WTC11 (cell line): ENCODE data around the gene CIRBP. TPM values are rescaled to one million over a fixed set of nuclear protein-coding genes. Genes with fewer than 3 reads are reported as not detected.

Experiments
- ATAC-seq: fragments of 200-7000 bp; cut with Tn5 transposase; 2 replicates; pipeline ENCODE4 v1.10.0; 2021; ENCODE audit warnings: mild to moderate bottlenecking, moderate library complexity
- CTCF ChIA-PET: fragments of 300-600 bp; sonication (Branson Sonifier 250); formaldehyde crosslinking; loops from one replicate; lab custom pipeline; 2021; ENCODE audit warnings: antibody characterized with exemption; lab: Charles Lee
- POLR2A ChIA-PET: fragments of 350-600 bp; sonication (Branson Sonifier 250); formaldehyde crosslinking; loops from one replicate; lab custom pipeline; 2021; ENCODE audit warnings: antibody characterized with exemption; lab: Charles Lee
- DNase-seq: peaks from one replicate; pipeline ENCODE4 v3.0.0; 2021; ENCODE audit warnings: low spot score
- H3K27ac Mint-ChIP-seq: 2 replicates; pipeline ENCODE4 v1.8.0; 2021; ENCODE audit warnings: mixed read lengths
- H3K27me3 Mint-ChIP-seq: 2 replicates; pipeline ENCODE4 v1.8.0; 2021; ENCODE audit warnings: low read depth, mild to moderate bottlenecking, moderate library complexity, mixed read lengths
- H3K36me3 Mint-ChIP-seq: 2 replicates; pipeline ENCODE4 v1.8.0; 2021; ENCODE audit warnings: mixed read lengths
- H3K4me1 Mint-ChIP-seq: 2 replicates; pipeline ENCODE4 v1.8.0; 2022; ENCODE audit warnings: mixed read lengths
- H3K4me3 Mint-ChIP-seq: 2 replicates; pipeline ENCODE4 v1.8.0; 2021; ENCODE audit warnings: mild to moderate bottlenecking, moderate library complexity, mixed read lengths
- H3K9me3 Mint-ChIP-seq: 2 replicates; pipeline ENCODE4 v1.8.0; 2021; ENCODE audit warnings: mixed read lengths
- AR ChIP-seq: fragments of 250-450 bp; sonication (Bioruptor Pico); IDR thresholded peaks from 2 replicates; pipeline ENCODE4 v1.9.0; 2021; ENCODE audit warnings: mild to moderate bottlenecking
- ESRRA ChIP-seq: sonication (generic); formaldehyde crosslinking; IDR thresholded peaks from 2 replicates; pipeline ENCODE4 v1.8.1; 2022; ENCODE audit warnings: mild to moderate bottlenecking, missing genetic modification reagents, borderline replicate concordance
- FOXP1 ChIP-seq: sonication (generic); formaldehyde crosslinking; IDR thresholded peaks from 2 replicates; pipeline ENCODE4 v1.8.0; 2022; ENCODE audit warnings: missing genetic modification reagents, mild to moderate bottlenecking, moderate library complexity, borderline replicate concordance
- FOXP4 ChIP-seq: sonication (generic); formaldehyde crosslinking; IDR thresholded peaks from 2 replicates; pipeline ENCODE4 v1.8.0; 2022; ENCODE audit warnings: mild to moderate bottlenecking, missing genetic modification reagents
- GRHL2 ChIP-seq: fragments of 250-450 bp; sonication (Bioruptor Pico); IDR thresholded peaks from 2 replicates; pipeline ENCODE4 v1.8.0; 2022; ENCODE audit warnings: mild to moderate bottlenecking, moderate library complexity; ENCODE audit not compliant: insufficient replicate concordance, severe bottlenecking
- MYBL2 ChIP-seq: sonication (generic); formaldehyde crosslinking; IDR thresholded peaks from 2 replicates; pipeline ENCODE4 v1.8.1; 2023; ENCODE audit warnings: mild to moderate bottlenecking, moderate library complexity, missing genetic modification reagents
- RELA ChIP-seq: sonication (generic); formaldehyde crosslinking; IDR thresholded peaks from 2 replicates; pipeline ENCODE4 v1.8.1; 2022; ENCODE audit warnings: missing genetic modification reagents, mild to moderate bottlenecking, borderline replicate concordance
- RORB ChIP-seq: fragments of 250-450 bp; sonication (Bioruptor Pico); IDR thresholded peaks from 2 replicates; pipeline ENCODE4 v1.9.0; 2021; ENCODE audit warnings: mild to moderate bottlenecking
- SP1 ChIP-seq: sonication (generic); formaldehyde crosslinking; conservative IDR thresholded peaks from 2 replicates; pipeline ENCODE4 v1.8.1; 2022; ENCODE audit warnings: missing genetic modification reagents
- TP53 ChIP-seq: sonication (generic); formaldehyde crosslinking; IDR thresholded peaks from 2 replicates; pipeline ENCODE4 v1.8.1; 2023; ENCODE audit warnings: mild to moderate bottlenecking, missing genetic modification reagents
- ZBTB43 ChIP-seq: sonication (generic); formaldehyde crosslinking; IDR thresholded peaks from 2 replicates; pipeline ENCODE4 v1.8.1; 2023; ENCODE audit warnings: mild to moderate bottlenecking, missing genetic modification reagents
- total RNA-seq: library from RNA; stranded (reverse); gene quantifications from 3 replicates; pipeline ENCODE4 v1.2.3, GENCODE V29; 2021
- TF ChIP-seq, protein P1 (sequence below): sonication (generic); formaldehyde crosslinking; IDR thresholded peaks from 2 replicates; pipeline ENCODE4 v1.8.0; 2023; ENCODE audit warnings: missing genetic modification reagents, mild to moderate bottlenecking, borderline replicate concordance
- TF ChIP-seq, protein P2 (sequence below): sonication (generic); formaldehyde crosslinking; IDR thresholded peaks from 2 replicates; pipeline ENCODE4 v1.8.0; 2022; ENCODE audit warnings: mild to moderate bottlenecking, missing genetic modification reagents
- TF ChIP-seq, protein P3 (sequence below): fragments of 250-450 bp; sonication (Bioruptor Pico); IDR thresholded peaks from 2 replicates; pipeline ENCODE4 v1.8.0; 2021; ENCODE audit warnings: mild to moderate bottlenecking
- TF ChIP-seq, protein P4 (sequence below): sonication (generic); formaldehyde crosslinking; IDR thresholded peaks from 2 replicates; pipeline ENCODE4 v1.8.0; 2022; ENCODE audit warnings: mild to moderate bottlenecking, missing genetic modification reagents
- TF ChIP-seq, protein P5 (sequence below): sonication (generic); formaldehyde crosslinking; IDR thresholded peaks from 2 replicates; pipeline ENCODE4 v1.8.1; 2023; ENCODE audit warnings: mild to moderate bottlenecking, moderate library complexity, missing genetic modification reagents

CIRBP gene
- total RNA-seq, 1 experiment from 2014 or later = 298 TPM

- TF ChIP-seq, protein P1, sequence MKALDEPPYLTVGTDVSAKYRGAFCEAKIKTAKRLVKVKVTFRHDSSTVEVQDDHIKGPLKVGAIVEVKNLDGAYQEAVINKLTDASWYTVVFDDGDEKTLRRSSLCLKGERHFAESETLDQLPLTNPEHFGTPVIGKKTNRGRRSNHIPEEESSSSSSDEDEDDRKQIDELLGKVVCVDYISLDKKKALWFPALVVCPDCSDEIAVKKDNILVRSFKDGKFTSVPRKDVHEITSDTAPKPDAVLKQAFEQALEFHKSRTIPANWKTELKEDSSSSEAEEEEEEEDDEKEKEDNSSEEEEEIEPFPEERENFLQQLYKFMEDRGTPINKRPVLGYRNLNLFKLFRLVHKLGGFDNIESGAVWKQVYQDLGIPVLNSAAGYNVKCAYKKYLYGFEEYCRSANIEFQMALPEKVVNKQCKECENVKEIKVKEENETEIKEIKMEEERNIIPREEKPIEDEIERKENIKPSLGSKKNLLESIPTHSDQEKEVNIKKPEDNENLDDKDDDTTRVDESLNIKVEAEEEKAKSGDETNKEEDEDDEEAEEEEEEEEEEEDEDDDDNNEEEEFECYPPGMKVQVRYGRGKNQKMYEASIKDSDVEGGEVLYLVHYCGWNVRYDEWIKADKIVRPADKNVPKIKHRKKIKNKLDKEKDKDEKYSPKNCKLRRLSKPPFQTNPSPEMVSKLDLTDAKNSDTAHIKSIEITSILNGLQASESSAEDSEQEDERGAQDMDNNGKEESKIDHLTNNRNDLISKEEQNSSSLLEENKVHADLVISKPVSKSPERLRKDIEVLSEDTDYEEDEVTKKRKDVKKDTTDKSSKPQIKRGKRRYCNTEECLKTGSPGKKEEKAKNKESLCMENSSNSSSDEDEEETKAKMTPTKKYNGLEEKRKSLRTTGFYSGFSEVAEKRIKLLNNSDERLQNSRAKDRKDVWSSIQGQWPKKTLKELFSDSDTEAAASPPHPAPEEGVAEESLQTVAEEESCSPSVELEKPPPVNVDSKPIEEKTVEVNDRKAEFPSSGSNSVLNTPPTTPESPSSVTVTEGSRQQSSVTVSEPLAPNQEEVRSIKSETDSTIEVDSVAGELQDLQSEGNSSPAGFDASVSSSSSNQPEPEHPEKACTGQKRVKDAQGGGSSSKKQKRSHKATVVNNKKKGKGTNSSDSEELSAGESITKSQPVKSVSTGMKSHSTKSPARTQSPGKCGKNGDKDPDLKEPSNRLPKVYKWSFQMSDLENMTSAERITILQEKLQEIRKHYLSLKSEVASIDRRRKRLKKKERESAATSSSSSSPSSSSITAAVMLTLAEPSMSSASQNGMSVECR = peak; percentile 46; the same call in 1 of the 2 replicates
- TF ChIP-seq, protein P2, sequence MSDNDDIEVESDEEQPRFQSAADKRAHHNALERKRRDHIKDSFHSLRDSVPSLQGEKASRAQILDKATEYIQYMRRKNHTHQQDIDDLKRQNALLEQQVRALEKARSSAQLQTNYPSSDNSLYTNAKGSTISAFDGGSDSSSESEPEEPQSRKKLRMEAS (CRISPR knock-in tag) = 0 out of 2 replicates have a peak, but pooled peaks have one; percentile 68
- TF ChIP-seq FOXP4 (CRISPR knock-in tag) = 0 out of 2 replicates have a peak, but pooled peaks have one; percentile 12
- TF ChIP-seq GRHL2 = no peak
- peak; percentile 73 for TF ChIP-seq SP1
- 0 out of 2 replicates have a peak, but pooled peaks have one; percentile 34 for TF ChIP-seq MYBL2 (CRISPR knock-in tag)
- TF ChIP-seq, protein P3, sequence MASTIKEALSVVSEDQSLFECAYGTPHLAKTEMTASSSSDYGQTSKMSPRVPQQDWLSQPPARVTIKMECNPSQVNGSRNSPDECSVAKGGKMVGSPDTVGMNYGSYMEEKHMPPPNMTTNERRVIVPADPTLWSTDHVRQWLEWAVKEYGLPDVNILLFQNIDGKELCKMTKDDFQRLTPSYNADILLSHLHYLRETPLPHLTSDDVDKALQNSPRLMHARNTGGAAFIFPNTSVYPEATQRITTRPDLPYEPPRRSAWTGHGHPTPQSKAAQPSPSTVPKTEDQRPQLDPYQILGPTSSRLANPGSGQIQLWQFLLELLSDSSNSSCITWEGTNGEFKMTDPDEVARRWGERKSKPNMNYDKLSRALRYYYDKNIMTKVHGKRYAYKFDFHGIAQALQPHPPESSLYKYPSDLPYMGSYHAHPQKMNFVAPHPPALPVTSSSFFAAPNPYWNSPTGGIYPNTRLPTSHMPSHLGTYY (CRISPR knock-in tag) = no peak
- no peak for TF ChIP-seq FOXP1 (CRISPR knock-in tag)
- TF ChIP-seq, protein P4, sequence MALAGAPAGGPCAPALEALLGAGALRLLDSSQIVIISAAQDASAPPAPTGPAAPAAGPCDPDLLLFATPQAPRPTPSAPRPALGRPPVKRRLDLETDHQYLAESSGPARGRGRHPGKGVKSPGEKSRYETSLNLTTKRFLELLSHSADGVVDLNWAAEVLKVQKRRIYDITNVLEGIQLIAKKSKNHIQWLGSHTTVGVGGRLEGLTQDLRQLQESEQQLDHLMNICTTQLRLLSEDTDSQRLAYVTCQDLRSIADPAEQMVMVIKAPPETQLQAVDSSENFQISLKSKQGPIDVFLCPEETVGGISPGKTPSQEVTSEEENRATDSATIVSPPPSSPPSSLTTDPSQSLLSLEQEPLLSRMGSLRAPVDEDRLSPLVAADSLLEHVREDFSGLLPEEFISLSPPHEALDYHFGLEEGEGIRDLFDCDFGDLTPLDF = 0 out of 2 replicates have a peak, but pooled peaks have one; percentile 57
- 0 out of 2 replicates have a peak, but pooled peaks have one; percentile 68 for TF ChIP-seq TP53
- TF ChIP-seq ZBTB43 (CRISPR knock-in tag) = peak; percentile 2; the same call in 1 of the 2 replicates
- TF ChIP-seq ESRRA (CRISPR knock-in tag) = 0 out of 2 replicates have a peak, but pooled peaks have one; percentile 24
- no peak for TF ChIP-seq RORB (CRISPR knock-in tag)
Observed at GRCh38 chr19:1248139-1248785, 20.9 kb upstream of the CIRBP start, which contains the start of gene MIDN (continued).

GRCh38 chr19:1248786-1249297 lies 20.3 kb upstream of the CIRBP start:
- Mint-ChIP-seq H3K9me3 (no peaks in the 10 kb centered on the region), H3K36me3 (peaks cover 8% of the 10 kb centered on the region), H3K4me3 (peak overlapping the region; percentile 72), H3K4me1 (peaks cover 9% of the 10 kb centered on the region), H3K27ac (peak overlapping the region; percentile 74; the same call in 1 of the 2 replicates), H3K27me3 (no peaks in the 10 kb centered on the region)
- POLR2A ChIA-PET = no interaction called here
- DNase-seq (peak; percentile 88), ATAC-seq (peak; percentile 15)
- CTCF ChIA-PET = interaction anchor here (0.6 to 1.5 kb wide), 3 partner anchors 13 to 20 kb away, joined by 3 to 4 read pairs (median 3); no protein-coding TSS in a partner anchor
- TF ChIP-seq, protein P5, sequence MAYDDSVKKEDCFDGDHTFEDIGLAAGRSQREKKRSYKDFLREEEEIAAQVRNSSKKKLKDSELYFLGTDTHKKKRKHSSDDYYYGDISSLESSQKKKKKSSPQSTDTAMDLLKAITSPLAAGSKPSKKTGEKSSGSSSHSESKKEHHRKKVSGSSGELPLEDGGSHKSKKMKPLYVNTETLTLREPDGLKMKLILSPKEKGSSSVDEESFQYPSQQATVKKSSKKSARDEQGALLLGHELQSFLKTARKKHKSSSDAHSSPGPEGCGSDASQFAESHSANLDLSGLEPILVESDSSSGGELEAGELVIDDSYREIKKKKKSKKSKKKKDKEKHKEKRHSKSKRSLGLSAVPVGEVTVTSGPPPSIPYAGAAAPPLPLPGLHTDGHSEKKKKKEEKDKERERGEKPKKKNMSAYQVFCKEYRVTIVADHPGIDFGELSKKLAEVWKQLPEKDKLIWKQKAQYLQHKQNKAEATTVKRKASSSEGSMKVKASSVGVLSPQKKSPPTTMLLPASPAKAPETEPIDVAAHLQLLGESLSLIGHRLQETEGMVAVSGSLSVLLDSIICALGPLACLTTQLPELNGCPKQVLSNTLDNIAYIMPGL = peak; percentile 47; the same call in 1 of the 2 replicates
- no peak for TF ChIP-seq RELA (CRISPR knock-in tag)
- TF ChIP-seq AR (CRISPR knock-in tag) = no peak
